ENCODE measurements around the gene SPACDR.

Gene SPACDR

GRCh38 chr7:100483090-100483721 is 19.1 kb upstream of the SPACDR start:
- no peaks in the 10 kb centered on the region for H3K36me3 ChIP-seq (ENCODE audit: control insufficient read depth, insufficient read depth, low read length)
- H3K4me3 ChIP-seq (ENCODE audit: low read length): peak overlapping the region; percentile 9
- no peaks in the 10 kb centered on the region for H3K9me3 ChIP-seq (ENCODE audit: control insufficient read depth, low read length)
- H3K9ac ChIP-seq (ENCODE audit: low read length): peak overlapping the region; percentile 29
- H3K27me3 ChIP-seq (ENCODE audit: control insufficient read depth, insufficient read depth, low read length): no peaks in the 10 kb centered on the region
- peaks cover 18% of the 10 kb centered on the region for H3K4me1 ChIP-seq (ENCODE audit: control insufficient read depth, insufficient read depth, low read length)

GRCh38 chr7:100482728-100483089 is 18.6 kb upstream of the SPACDR start:
- Histone ChIP-seq H3K9ac (ENCODE audit: low read length) (peak overlapping the region; percentile 29), H3K4me3 (ENCODE audit: low read length) (peak overlapping the region; percentile 9), H3K27me3 (ENCODE audit: control insufficient read depth, insufficient read depth, low read length) (no peaks in the 10 kb centered on the region), H3K4me1 (ENCODE audit: control insufficient read depth, insufficient read depth, low read length) (peaks cover 18% of the 10 kb centered on the region), H3K36me3 (ENCODE audit: control insufficient read depth, insufficient read depth, low read length) (no peaks in the 10 kb centered on the region), H3K9me3 (ENCODE audit: control insufficient read depth, low read length) (no peaks in the 10 kb centered on the region)

- H3K4me3 ChIP-seq (ENCODE audit: low read length): no peak overlapping the region
- H3K27me3 ChIP-seq (ENCODE audit: control insufficient read depth, insufficient read depth, low read length): no peaks in the 10 kb centered on the region
- no peak overlapping the region for H3K9ac ChIP-seq (ENCODE audit: low read length)
- H3K4me1 ChIP-seq (ENCODE audit: control insufficient read depth, insufficient read depth, low read length): peaks cover 28% of the 10 kb centered on the region
- no peaks in the 10 kb centered on the region for H3K9me3 ChIP-seq (ENCODE audit: control insufficient read depth, low read length)
- no peaks in the 10 kb centered on the region for H3K36me3 ChIP-seq (ENCODE audit: control insufficient read depth, insufficient read depth, low read length)
Measured at GRCh38 chr7:100481466-100481865, 17.4 kb upstream of the SPACDR start.

GRCh38 chr7:100478958-100479660 is 15.0 kb upstream of the SPACDR start, which contains the start of gene TSC22D4:
Gene TSC22D4, minus strand, starts transcription at chr7:100479214. Its CDS starts 1,176 bp downstream, at chr7:100478038.
- Histone ChIP-seq H3K36me3 (ENCODE audit: control insufficient read depth, insufficient read depth, low read length) (peaks cover 4% of the 10 kb centered on the region), H3K9ac (ENCODE audit: low read length) (peak within 1 kb of the TSS; percentile 95), H3K4me1 (ENCODE audit: control insufficient read depth, insufficient read depth, low read length) (peaks cover 37% of the 10 kb centered on the region), H3K4me3 (ENCODE audit: low read length) (peak within 1 kb of the TSS; percentile 82), H3K9me3 (ENCODE audit: control insufficient read depth, low read length) (no peaks in the 10 kb centered on the region), H3K27me3 (ENCODE audit: control insufficient read depth, insufficient read depth, low read length) (no peaks in the 10 kb centered on the region)

GRCh38 chr7:100477871-100478267 is 13.8 kb upstream of the SPACDR start:
- H3K9ac ChIP-seq (ENCODE audit: low read length): peak overlapping the region; percentile 95

GRCh38 chr7:100476903-100477870 is 13.1 kb upstream of the SPACDR start:
- peak overlapping the region; percentile 82 for H3K4me3 ChIP-seq (ENCODE audit: low read length)
- no peaks in the 10 kb centered on the region for H3K9me3 ChIP-seq (ENCODE audit: control insufficient read depth, low read length)
- H3K9ac ChIP-seq (ENCODE audit: low read length): peak overlapping the region; percentile 95
- peaks cover 36% of the 10 kb centered on the region for H3K4me1 ChIP-seq (ENCODE audit: control insufficient read depth, insufficient read depth, low read length)
- H3K27me3 ChIP-seq (ENCODE audit: control insufficient read depth, insufficient read depth, low read length): no peaks in the 10 kb centered on the region
- H3K36me3 ChIP-seq (ENCODE audit: control insufficient read depth, insufficient read depth, low read length): peaks cover 8% of the 10 kb centered on the region

More at GRCh38 chr7:100477871-100478267, 13.8 kb upstream of the SPACDR start:
- Histone ChIP-seq H3K27me3 (ENCODE audit: control insufficient read depth, insufficient read depth, low read length) (no peaks in the 10 kb centered on the region), H3K9me3 (ENCODE audit: control insufficient read depth, low read length) (no peaks in the 10 kb centered on the region), H3K36me3 (ENCODE audit: control insufficient read depth, insufficient read depth, low read length) (peaks cover 8% of the 10 kb centered on the region), H3K4me1 (ENCODE audit: control insufficient read depth, insufficient read depth, low read length) (peaks cover 38% of the 10 kb centered on the region), H3K4me3 (ENCODE audit: low read length) (peak overlapping the region; percentile 82)

- H3K36me3 ChIP-seq (ENCODE audit: control insufficient read depth, insufficient read depth, low read length): peaks cover 8% of the 10 kb centered on the region
- no peaks in the 10 kb centered on the region for H3K27me3 ChIP-seq (ENCODE audit: control insufficient read depth, insufficient read depth, low read length)
- no peak overlapping the region for H3K4me3 ChIP-seq (ENCODE audit: low read length)
- no peaks in the 10 kb centered on the region for H3K9me3 ChIP-seq (ENCODE audit: control insufficient read depth, low read length)
- peak overlapping the region; percentile 95 for H3K9ac ChIP-seq (ENCODE audit: low read length)
- H3K4me1 ChIP-seq (ENCODE audit: control insufficient read depth, insufficient read depth, low read length): peaks cover 36% of the 10 kb centered on the region
Measured at GRCh38 chr7:100476101-100476780, 12.2 kb upstream of the SPACDR start.

GRCh38 chr7:100475549-100475948 is 11.5 kb upstream of the SPACDR start:
- Histone ChIP-seq H3K36me3 (ENCODE audit: control insufficient read depth, insufficient read depth, low read length) (peaks cover 12% of the 10 kb centered on the region), H3K9ac (ENCODE audit: low read length) (peak overlapping the region; percentile 40), H3K4me3 (ENCODE audit: low read length) (no peak overlapping the region), H3K4me1 (ENCODE audit: control insufficient read depth, insufficient read depth, low read length) (peaks cover 36% of the 10 kb centered on the region), H3K27me3 (ENCODE audit: control insufficient read depth, insufficient read depth, low read length) (no peaks in the 10 kb centered on the region), H3K9me3 (ENCODE audit: control insufficient read depth, low read length) (no peaks in the 10 kb centered on the region)

GRCh38 chr7:100472854-100473499 is 8.9 kb upstream of the SPACDR start:
- Histone ChIP-seq H3K9ac (ENCODE audit: low read length) (peak overlapping the region; percentile 31), H3K27me3 (ENCODE audit: control insufficient read depth, insufficient read depth, low read length) (no peaks in the 10 kb centered on the region), H3K4me1 (ENCODE audit: control insufficient read depth, insufficient read depth, low read length) (peaks cover 40% of the 10 kb centered on the region), H3K4me3 (ENCODE audit: low read length) (no peak overlapping the region), H3K9me3 (ENCODE audit: control insufficient read depth, low read length) (no peaks in the 10 kb centered on the region), H3K36me3 (ENCODE audit: control insufficient read depth, insufficient read depth, low read length) (peaks cover 14% of the 10 kb centered on the region)

GRCh38 chr7:100472121-100472851 is 8.2 kb upstream of the SPACDR start:
- Histone ChIP-seq H3K9me3 (ENCODE audit: control insufficient read depth, low read length) (no peaks in the 10 kb centered on the region), H3K36me3 (ENCODE audit: control insufficient read depth, insufficient read depth, low read length) (peaks cover 14% of the 10 kb centered on the region), H3K4me1 (ENCODE audit: control insufficient read depth, insufficient read depth, low read length) (peaks cover 38% of the 10 kb centered on the region), H3K27me3 (ENCODE audit: control insufficient read depth, insufficient read depth, low read length) (no peaks in the 10 kb centered on the region), H3K4me3 (ENCODE audit: low read length) (no peak overlapping the region), H3K9ac (ENCODE audit: low read length) (peak overlapping the region; percentile 31)
